ENCODE measurements around the gene PITPNM2.

PITPNM2 gene

GRCh38 chr12:123115409-123116121 lies 35.3 kb downstream of the PITPNM2 start:
- no peak for TF ChIP-seq BACH2 (CRISPR knock-in tag; IDR thresholded peaks at IDR 0.05; ENCODE audit: borderline replicate concordance)
- no peak for TF ChIP-seq ZC3H10 (CRISPR knock-in tag; IDR thresholded peaks at IDR 0.05)
- no peak for TF ChIP-seq ESRRG (CRISPR knock-in tag; IDR thresholded peaks at IDR 0.05)
- TF ChIP-seq, protein P1, sequence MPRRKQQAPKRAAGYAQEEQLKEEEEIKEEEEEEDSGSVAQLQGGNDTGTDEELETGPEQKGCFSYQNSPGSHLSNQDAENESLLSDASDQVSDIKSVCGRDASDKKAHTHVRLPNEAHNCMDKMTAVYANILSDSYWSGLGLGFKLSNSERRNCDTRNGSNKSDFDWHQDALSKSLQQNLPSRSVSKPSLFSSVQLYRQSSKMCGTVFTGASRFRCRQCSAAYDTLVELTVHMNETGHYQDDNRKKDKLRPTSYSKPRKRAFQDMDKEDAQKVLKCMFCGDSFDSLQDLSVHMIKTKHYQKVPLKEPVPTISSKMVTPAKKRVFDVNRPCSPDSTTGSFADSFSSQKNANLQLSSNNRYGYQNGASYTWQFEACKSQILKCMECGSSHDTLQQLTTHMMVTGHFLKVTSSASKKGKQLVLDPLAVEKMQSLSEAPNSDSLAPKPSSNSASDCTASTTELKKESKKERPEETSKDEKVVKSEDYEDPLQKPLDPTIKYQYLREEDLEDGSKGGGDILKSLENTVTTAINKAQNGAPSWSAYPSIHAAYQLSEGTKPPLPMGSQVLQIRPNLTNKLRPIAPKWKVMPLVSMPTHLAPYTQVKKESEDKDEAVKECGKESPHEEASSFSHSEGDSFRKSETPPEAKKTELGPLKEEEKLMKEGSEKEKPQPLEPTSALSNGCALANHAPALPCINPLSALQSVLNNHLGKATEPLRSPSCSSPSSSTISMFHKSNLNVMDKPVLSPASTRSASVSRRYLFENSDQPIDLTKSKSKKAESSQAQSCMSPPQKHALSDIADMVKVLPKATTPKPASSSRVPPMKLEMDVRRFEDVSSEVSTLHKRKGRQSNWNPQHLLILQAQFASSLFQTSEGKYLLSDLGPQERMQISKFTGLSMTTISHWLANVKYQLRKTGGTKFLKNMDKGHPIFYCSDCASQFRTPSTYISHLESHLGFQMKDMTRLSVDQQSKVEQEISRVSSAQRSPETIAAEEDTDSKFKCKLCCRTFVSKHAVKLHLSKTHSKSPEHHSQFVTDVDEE (CRISPR knock-in tag; IDR thresholded peaks at IDR 0.05), result no peak
- TF ChIP-seq PPARA (CRISPR knock-in tag; IDR thresholded peaks at IDR 0.05; ENCODE audit: borderline replicate concordance), result no peak
- no peak for TF ChIP-seq GLIS3 (CRISPR knock-in tag; IDR thresholded peaks at IDR 0.05)
- no peak for TF ChIP-seq POU6F1 (CRISPR knock-in tag; IDR thresholded peaks at IDR 0.05; ENCODE audit: borderline replicate concordance, low read depth)
- TF ChIP-seq SNAI2 (CRISPR knock-in tag; IDR thresholded peaks at IDR 0.05), result no peak
- TF ChIP-seq TOX (CRISPR knock-in tag; IDR thresholded peaks at IDR 0.05; ENCODE audit: borderline replicate concordance), result no peak
- no peak for TF ChIP-seq ZNF565 (CRISPR knock-in tag; conservative IDR thresholded peaks at IDR 0.05; ENCODE audit: low read depth)
- TF ChIP-seq OSR1 (CRISPR knock-in tag; IDR thresholded peaks at IDR 0.05), result no peak
- peak; percentile 94 for ATAC-seq

DNA sequence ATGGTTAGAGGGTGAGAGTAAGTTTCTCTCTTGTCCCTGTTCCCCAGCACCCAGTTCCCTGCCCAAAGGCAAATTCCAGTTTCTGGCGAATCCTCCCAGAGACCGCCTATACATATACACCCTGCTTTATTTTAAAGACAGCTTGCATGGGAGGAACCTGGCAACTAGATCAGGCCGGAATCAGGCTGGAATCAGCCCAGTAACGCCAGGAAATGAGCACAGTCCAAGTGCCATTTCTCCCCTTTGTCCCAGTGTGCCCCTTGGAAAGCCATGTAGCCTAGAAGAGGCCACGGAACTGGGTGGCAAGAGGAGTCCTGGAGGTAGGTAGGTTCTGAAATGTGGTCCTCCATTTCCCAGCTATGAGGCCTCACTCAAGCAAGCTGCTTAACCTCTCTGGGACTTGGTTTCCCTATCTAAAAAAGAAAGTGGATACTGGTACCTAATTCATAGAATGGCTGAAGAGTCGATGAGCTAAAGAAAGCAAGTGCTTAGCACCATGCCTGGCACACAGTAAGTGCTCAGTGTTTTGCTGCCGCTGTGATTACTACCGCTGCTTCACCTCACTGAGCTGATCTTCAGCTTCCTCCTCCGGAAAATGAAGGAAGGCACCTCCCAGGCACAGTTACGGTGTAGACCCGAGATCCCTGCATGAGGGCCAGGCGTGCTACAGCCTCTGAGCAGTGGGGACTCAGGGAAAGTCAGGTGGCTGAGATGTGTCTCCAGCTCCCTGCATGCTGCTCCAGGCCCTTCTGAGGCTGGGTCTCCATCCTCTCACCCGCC lies 36.4 kb downstream of the PITPNM2 start:
- no peak for ATAC-seq
- TF ChIP-seq PPARA (CRISPR knock-in tag; IDR thresholded peaks at IDR 0.05; ENCODE audit: borderline replicate concordance) (no peak), ZC3H10 (CRISPR knock-in tag; IDR thresholded peaks at IDR 0.05) (no peak), ESRRG (CRISPR knock-in tag; IDR thresholded peaks at IDR 0.05) (no peak), CSDC2 (CRISPR knock-in tag; IDR thresholded peaks at IDR 0.05) (no peak), GLIS3 (CRISPR knock-in tag; IDR thresholded peaks at IDR 0.05) (no peak), TOX (CRISPR knock-in tag; IDR thresholded peaks at IDR 0.05; ENCODE audit: borderline replicate concordance) (no peak), ZNF70 (CRISPR knock-in tag; IDR thresholded peaks at IDR 0.05) (no peak), BACH2 (CRISPR knock-in tag; IDR thresholded peaks at IDR 0.05; ENCODE audit: borderline replicate concordance) (no peak), ISL1 (CRISPR knock-in tag; IDR thresholded peaks at IDR 0.05) (no peak), ZFP30 (CRISPR knock-in tag; IDR thresholded peaks at IDR 0.05) (no peak)

DNA sequence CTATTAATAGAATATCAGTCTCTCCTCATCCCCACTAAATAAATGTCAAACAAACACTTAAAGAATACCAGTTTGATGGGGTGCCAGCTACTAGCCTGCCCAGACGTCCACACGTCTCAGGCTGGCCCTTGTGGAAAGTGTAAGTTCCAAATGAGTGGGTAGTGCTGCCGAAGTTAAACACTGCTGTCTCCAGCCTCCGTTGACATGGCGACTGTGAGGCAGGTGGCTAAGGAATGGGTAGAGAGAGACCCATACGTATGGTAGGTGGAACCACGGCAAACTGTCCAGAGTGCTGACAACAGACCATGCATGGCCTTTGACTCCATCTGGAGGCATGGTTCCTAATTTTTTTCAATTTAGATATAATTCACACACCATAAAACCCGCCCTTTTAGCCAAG lies 37.9 kb downstream of the PITPNM2 start:
- TF ChIP-seq ZFP3 (CRISPR knock-in tag; IDR thresholded peaks at IDR 0.05) (no peak), ARNTL (CRISPR knock-in tag; IDR thresholded peaks at IDR 0.05; ENCODE audit: borderline replicate concordance, low read depth) (no peak), SNAI2 (CRISPR knock-in tag; IDR thresholded peaks at IDR 0.05) (no peak), TCF4 (CRISPR knock-in tag; IDR thresholded peaks at IDR 0.05; ENCODE audit: borderline replicate concordance) (no peak), POU6F1 (CRISPR knock-in tag; IDR thresholded peaks at IDR 0.05; ENCODE audit: borderline replicate concordance, low read depth) (no peak), CSDC2 (CRISPR knock-in tag; IDR thresholded peaks at IDR 0.05) (no peak), CSRNP3 (CRISPR knock-in tag; IDR thresholded peaks at IDR 0.05) (no peak), ZNF8 (CRISPR knock-in tag; IDR thresholded peaks at IDR 0.05) (no peak), ZC3H10 (CRISPR knock-in tag; IDR thresholded peaks at IDR 0.05) (no peak), TOX (CRISPR knock-in tag; IDR thresholded peaks at IDR 0.05; ENCODE audit: borderline replicate concordance) (no peak), ISL1 (CRISPR knock-in tag; IDR thresholded peaks at IDR 0.05) (no peak), ESRRG (CRISPR knock-in tag; IDR thresholded peaks at IDR 0.05) (no peak), ZNF70 (CRISPR knock-in tag; IDR thresholded peaks at IDR 0.05) (no peak), ZFP30 (CRISPR knock-in tag; IDR thresholded peaks at IDR 0.05) (no peak), BACH2 (CRISPR knock-in tag; IDR thresholded peaks at IDR 0.05; ENCODE audit: borderline replicate concordance) (no peak), ZNF565 (CRISPR knock-in tag; conservative IDR thresholded peaks at IDR 0.05; ENCODE audit: low read depth) (no peak)
- TF ChIP-seq, protein P2, sequence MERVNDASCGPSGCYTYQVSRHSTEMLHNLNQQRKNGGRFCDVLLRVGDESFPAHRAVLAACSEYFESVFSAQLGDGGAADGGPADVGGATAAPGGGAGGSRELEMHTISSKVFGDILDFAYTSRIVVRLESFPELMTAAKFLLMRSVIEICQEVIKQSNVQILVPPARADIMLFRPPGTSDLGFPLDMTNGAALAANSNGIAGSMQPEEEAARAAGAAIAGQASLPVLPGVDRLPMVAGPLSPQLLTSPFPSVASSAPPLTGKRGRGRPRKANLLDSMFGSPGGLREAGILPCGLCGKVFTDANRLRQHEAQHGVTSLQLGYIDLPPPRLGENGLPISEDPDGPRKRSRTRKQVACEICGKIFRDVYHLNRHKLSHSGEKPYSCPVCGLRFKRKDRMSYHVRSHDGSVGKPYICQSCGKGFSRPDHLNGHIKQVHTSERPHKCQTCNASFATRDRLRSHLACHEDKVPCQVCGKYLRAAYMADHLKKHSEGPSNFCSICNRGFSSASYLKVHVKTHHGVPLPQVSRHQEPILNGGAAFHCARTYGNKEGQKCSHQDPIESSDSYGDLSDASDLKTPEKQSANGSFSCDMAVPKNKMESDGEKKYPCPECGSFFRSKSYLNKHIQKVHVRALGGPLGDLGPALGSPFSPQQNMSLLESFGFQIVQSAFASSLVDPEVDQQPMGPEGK (CRISPR knock-in tag; IDR thresholded peaks at IDR 0.05; ENCODE audit: borderline replicate concordance), result no peak
- ATAC-seq, result no peak
